NCI-H1694 (cell line): ENCODE results near the gene TSN.
A peak's percentile ranks its signal among the peaks of the same experiment; 100 is the strongest.
"Not testable (repeated sequence)": the region's sequence is repeated elsewhere in the genome, so short reads cannot be mapped to it uniquely, and the experiment has no call there.

Source experiments
- DNase-seq: peaks from one replicate; lab custom pipeline; 2025; lab: John Stamatoyannopoulos, UW

TSN gene

GRCh38 chr2:121801916-121802315 is 46.5 kb downstream of the TSN start:
- DNase-seq: no peak

GRCh38 chr2:121803503-121803902 is 48.1 kb downstream of the TSN start:
- DNase-seq: no peak

GRCh38 chr2:121804340-121804739 is 48.9 kb downstream of the TSN start:
- peak; percentile 16 for DNase-seq

GRCh38 chr2:121804997-121805765 is 49.7 kb downstream of the TSN start:
- DNase-seq: no peak

- no peak for DNase-seq
Measured at GRCh38 chr2:121805766-121806143, 50.3 kb downstream of the TSN start.

- DNase-seq: not testable (repeated sequence)
Measured at GRCh38 chr2:121807771-121808170, 52.3 kb downstream of the TSN start.

GRCh38 chr2:121809607-121810006 is 54.2 kb downstream of the TSN start:
- DNase-seq: no peak

GRCh38 chr2:121810959-121811853 is 55.8 kb downstream of the TSN start:
- peak; percentile 85 for DNase-seq

- not testable (repeated sequence) for DNase-seq
Measured at GRCh38 chr2:121813083-121813482, 57.6 kb downstream of the TSN start.

- no peak for DNase-seq
Measured at GRCh38 chr2:121815216-121815615, 59.8 kb downstream of the TSN start.

- no peak for DNase-seq
Measured at GRCh38 chr2:121816797-121817196, 61.3 kb downstream of the TSN start.

GRCh38 chr2:121817304-121817703 is 61.9 kb downstream of the TSN start:
- not testable (repeated sequence) for DNase-seq
